ENCODE data around the gene CDK14. TPM values are rescaled to one million over a fixed set of nuclear protein-coding genes. Genes with fewer than 3 reads are reported as not detected.

CDK14 gene
- total and polyA plus RNA-seq, 2 of the 8 experiments (the other 6 are each of a cell fraction or from before 2014, with no cell fraction given), result 5.5 to 47.3 TPM

GRCh38 chr7:90739716-90740115 lies 143.6 kb downstream of the CDK14 start:
- ChIA-PET POLR2A (ENCODE audit: partially characterized antibody) (no interaction called here), CTCF (ENCODE audit: partially characterized antibody) (interaction anchor here (0.8 kb wide), 1 partner anchor 65 kb away, joined by 3 read pairs; no protein-coding TSS in a partner anchor)
- no peak overlapping the region for H3K23ac ChIP-seq (ENCODE audit: insufficient read length)
- no peak overlapping the region for H4K8ac ChIP-seq (ENCODE audit: extremely low read depth, insufficient read depth, low read length)
- no peak overlapping the region for H2BK120ac ChIP-seq (replicated peaks; ENCODE audit: low read depth, low read length)
- H3K14ac ChIP-seq (ENCODE audit: insufficient read length), result no peak overlapping the region
- no peaks in the 10 kb centered on the region for H3K9me3 ChIP-seq (ENCODE audit: insufficient read depth in 2 of 2, low read depth in 1 of 2, low read length in 1 of 2)
- H3K27ac ChIP-seq (ENCODE audit: low read depth, low read length), result no peak overlapping the region
- H3K18ac ChIP-seq (ENCODE audit: extremely low read depth, low read length), result no peak overlapping the region
- H3K23me2 ChIP-seq (ENCODE audit: low read depth, low read length), result no peaks in the 10 kb centered on the region; the same call in 1 of the 2 replicates
- WGBS, 2 experiments (ENCODE audit: extremely low coverage in 1 of 2, insufficient coverage in 1 of 2, insufficient read length in 1 of 2, insufficient replicate concordance in 2 of 2, low coverage in 1 of 2, low lambda C conversion rate in 2 of 2, missing lambda C conversion rate in 1 of 2), result 91% methylated on average over 2 of the region's 2 CpGs; no CpG with 5 or more reads in 1 of the 2 experiments
- H2BK5ac ChIP-seq (ENCODE audit: low read depth, low read length), result no peak overlapping the region
- no peak overlapping the region for H3K4me3 ChIP-seq (ENCODE audit: extremely low read depth in 1 of 4, insufficient read depth in 2 of 4, low read depth in 3 of 4, low read length in 4 of 4)
- H2BK15ac ChIP-seq (ENCODE audit: low read length), result no peak overlapping the region
- no peak overlapping the region for H4K5ac ChIP-seq (ENCODE audit: insufficient read length, low read depth, low read length)
- H3K4me1 ChIP-seq (replicated peaks in 1 of 4; ENCODE audit: control insufficient read depth in 3 of 4, insufficient read depth in 4 of 4, low read length in 3 of 4), result no peaks in the 10 kb centered on the region; a peak in 2 of 7 replicates
- H4K91ac ChIP-seq (replicated peaks; ENCODE audit: insufficient read length, low read length), result no peak overlapping the region
- no peak overlapping the region for H3K56ac ChIP-seq (replicated peaks; ENCODE audit: insufficient read length, low read depth, low read length)
- H2AK5ac ChIP-seq (ENCODE audit: low read depth, low read length), result no peak overlapping the region
- no peak overlapping the region for H3K4me2 ChIP-seq (ENCODE audit: insufficient read depth in 1 of 2, low read depth in 2 of 2, low read length in 2 of 2)
- no peaks in the 10 kb centered on the region for H3K27me3 ChIP-seq (replicated peaks in 1 of 4; ENCODE audit: control insufficient read depth in 3 of 4, extremely low read depth in 1 of 4, insufficient read depth in 3 of 4, low read length in 3 of 4)
- H2AFZ ChIP-seq (ENCODE audit: low read length), result no peak overlapping the region
- H4K20me1 ChIP-seq (replicated peaks in 1 of 2; ENCODE audit: control insufficient read depth in 1 of 2, insufficient read depth in 2 of 2, low read length in 2 of 2), result no peaks in the 10 kb centered on the region
- no peak overlapping the region for H3K4ac ChIP-seq (replicated peaks; ENCODE audit: insufficient read length, low read depth, low read length)
- H3K79me1 ChIP-seq (ENCODE audit: low read depth, low read length), result no peaks in the 10 kb centered on the region
- no peak overlapping the region for H3K9ac ChIP-seq (replicated peaks in 1 of 4; ENCODE audit: extremely low read depth in 1 of 4, low read depth in 3 of 4, low read length in 3 of 4)
- no peaks in the 10 kb centered on the region for H3K79me2 ChIP-seq (ENCODE audit: control insufficient read depth in 1 of 2, insufficient read depth in 2 of 2, low read length in 2 of 2)
- H2BK20ac ChIP-seq (ENCODE audit: low read length), result no peak overlapping the region
- H2BK12ac ChIP-seq (ENCODE audit: low read depth, low read length), result no peak overlapping the region
- FAIRE-seq, result no peak
- DNase-seq (ENCODE audit: low read depth in 1 of 2, low spot score in 2 of 2), result no peak
- H3K36me3 ChIP-seq (ENCODE audit: control insufficient read depth in 2 of 4, insufficient read depth in 4 of 4, low read length in 3 of 4), result no peaks in the 10 kb centered on the region
- no peak for TF ChIP-seq TBP (IDR thresholded peaks at IDR 0.05; ENCODE audit: low read depth, low read length)
- TF ChIP-seq BCL11A (IDR thresholded peaks at IDR 0.05; ENCODE audit: low read depth in 2 of 2, low read length in 2 of 2), result no peak
- TF ChIP-seq YY1 (IDR thresholded peaks at IDR 0.05; ENCODE audit: low read depth, low read length), result no peak
- no peak for TF ChIP-seq GABPA (IDR thresholded peaks at IDR 0.05; ENCODE audit: borderline replicate concordance, insufficient read depth, low read length)
- TF ChIP-seq HDAC2 (IDR thresholded peaks at IDR 0.05; ENCODE audit: borderline replicate concordance in 1 of 2, low read depth in 2 of 2, low read length in 2 of 2), result no peak
- no peak for TF ChIP-seq SRF (IDR thresholded peaks at IDR 0.05; ENCODE audit: low read depth, low read length)
- no peak for TF ChIP-seq E2F6 (IDR thresholded peaks at IDR 0.05)
- TF ChIP-seq RBBP5 (IDR thresholded peaks at IDR 0.05; ENCODE audit: borderline replicate concordance, low read depth, low read length), result no peak
- TF ChIP-seq HDAC6 (IDR thresholded peaks at IDR 0.05; ENCODE audit: low read depth, low read length), result no peak
- TF ChIP-seq BACH1 (IDR thresholded peaks at IDR 0.05; ENCODE audit: low read length), result no peak
- TF ChIP-seq FOSL1 (IDR thresholded peaks at IDR 0.05; ENCODE audit: insufficient read depth, low read depth, low read length), result no peak
- no peak for TF ChIP-seq TCF12 (IDR thresholded peaks at IDR 0.05; ENCODE audit: low read depth, low read length)
- no peak for TF ChIP-seq JUN (IDR thresholded peaks at IDR 0.05; ENCODE audit: low read depth, low read length)
- TF ChIP-seq CEBPB (IDR thresholded peaks at IDR 0.05; ENCODE audit: low read depth, low read length), result no peak
- TF ChIP-seq SIX5 (IDR thresholded peaks at IDR 0.05; ENCODE audit: low read depth, low read length), result no peak
